Measurements from ENCODE around the gene LAMA2.

- TF ChIP-seq CTCF (IDR thresholded peaks at IDR 0.05; ENCODE audit: poor library complexity, severe bottlenecking) (no peak), TAF1 (IDR thresholded peaks at IDR 0.05; ENCODE audit: low read depth) (no peak), POLR2AphosphoS5 (IDR thresholded peaks at IDR 0.05) (no peak)
Observed at GRCh38 chr6:129344379-129344778, 461.4 kb downstream of the LAMA2 start.
